Measurements from ENCODE around the gene PPP2R2B.

DNA sequence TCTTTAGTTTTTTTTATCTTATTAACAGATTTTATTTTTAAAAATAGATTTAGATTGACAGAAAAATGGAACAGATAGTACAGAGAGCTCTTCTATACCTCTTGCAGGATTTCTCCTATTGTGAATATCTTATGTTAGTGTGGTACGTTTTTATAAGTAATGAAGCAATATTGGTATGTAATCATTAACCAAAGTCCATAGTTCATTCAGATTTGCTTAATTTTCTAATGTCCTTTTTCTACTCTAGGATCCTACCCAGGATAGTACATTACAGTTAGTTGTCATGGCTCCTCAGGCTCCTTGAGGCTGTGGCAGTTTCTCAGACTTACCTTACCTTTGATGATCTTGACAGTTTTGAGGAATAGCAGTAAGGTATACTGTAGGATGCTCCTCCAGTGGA lies 30.4 kb downstream of the PPP2R2B start:
- TF ChIP-seq, protein P1, sequence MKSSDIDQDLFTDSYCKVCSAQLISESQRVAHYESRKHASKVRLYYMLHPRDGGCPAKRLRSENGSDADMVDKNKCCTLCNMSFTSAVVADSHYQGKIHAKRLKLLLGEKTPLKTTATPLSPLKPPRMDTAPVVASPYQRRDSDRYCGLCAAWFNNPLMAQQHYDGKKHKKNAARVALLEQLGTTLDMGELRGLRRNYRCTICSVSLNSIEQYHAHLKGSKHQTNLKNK (CRISPR knock-in tag; IDR thresholded peaks at IDR 0.05): no peak
- TF ChIP-seq, protein P2, sequence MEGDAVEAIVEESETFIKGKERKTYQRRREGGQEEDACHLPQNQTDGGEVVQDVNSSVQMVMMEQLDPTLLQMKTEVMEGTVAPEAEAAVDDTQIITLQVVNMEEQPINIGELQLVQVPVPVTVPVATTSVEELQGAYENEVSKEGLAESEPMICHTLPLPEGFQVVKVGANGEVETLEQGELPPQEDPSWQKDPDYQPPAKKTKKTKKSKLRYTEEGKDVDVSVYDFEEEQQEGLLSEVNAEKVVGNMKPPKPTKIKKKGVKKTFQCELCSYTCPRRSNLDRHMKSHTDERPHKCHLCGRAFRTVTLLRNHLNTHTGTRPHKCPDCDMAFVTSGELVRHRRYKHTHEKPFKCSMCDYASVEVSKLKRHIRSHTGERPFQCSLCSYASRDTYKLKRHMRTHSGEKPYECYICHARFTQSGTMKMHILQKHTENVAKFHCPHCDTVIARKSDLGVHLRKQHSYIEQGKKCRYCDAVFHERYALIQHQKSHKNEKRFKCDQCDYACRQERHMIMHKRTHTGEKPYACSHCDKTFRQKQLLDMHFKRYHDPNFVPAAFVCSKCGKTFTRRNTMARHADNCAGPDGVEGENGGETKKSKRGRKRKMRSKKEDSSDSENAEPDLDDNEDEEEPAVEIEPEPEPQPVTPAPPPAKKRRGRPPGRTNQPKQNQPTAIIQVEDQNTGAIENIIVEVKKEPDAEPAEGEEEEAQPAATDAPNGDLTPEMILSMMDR (IDR thresholded peaks at IDR 0.05): no peak
- TF ChIP-seq, protein P3, sequence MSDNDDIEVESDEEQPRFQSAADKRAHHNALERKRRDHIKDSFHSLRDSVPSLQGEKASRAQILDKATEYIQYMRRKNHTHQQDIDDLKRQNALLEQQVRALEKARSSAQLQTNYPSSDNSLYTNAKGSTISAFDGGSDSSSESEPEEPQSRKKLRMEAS (CRISPR knock-in tag; IDR thresholded peaks at IDR 0.05): no peak
- TF ChIP-seq, protein P4, sequence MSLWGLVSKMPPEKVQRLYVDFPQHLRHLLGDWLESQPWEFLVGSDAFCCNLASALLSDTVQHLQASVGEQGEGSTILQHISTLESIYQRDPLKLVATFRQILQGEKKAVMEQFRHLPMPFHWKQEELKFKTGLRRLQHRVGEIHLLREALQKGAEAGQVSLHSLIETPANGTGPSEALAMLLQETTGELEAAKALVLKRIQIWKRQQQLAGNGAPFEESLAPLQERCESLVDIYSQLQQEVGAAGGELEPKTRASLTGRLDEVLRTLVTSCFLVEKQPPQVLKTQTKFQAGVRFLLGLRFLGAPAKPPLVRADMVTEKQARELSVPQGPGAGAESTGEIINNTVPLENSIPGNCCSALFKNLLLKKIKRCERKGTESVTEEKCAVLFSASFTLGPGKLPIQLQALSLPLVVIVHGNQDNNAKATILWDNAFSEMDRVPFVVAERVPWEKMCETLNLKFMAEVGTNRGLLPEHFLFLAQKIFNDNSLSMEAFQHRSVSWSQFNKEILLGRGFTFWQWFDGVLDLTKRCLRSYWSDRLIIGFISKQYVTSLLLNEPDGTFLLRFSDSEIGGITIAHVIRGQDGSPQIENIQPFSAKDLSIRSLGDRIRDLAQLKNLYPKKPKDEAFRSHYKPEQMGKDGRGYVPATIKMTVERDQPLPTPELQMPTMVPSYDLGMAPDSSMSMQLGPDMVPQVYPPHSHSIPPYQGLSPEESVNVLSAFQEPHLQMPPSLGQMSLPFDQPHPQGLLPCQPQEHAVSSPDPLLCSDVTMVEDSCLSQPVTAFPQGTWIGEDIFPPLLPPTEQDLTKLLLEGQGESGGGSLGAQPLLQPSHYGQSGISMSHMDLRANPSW (CRISPR knock-in tag; conservative IDR thresholded peaks at IDR 0.05; ENCODE audit: low read depth): no peak
- TF ChIP-seq CREM (CRISPR knock-in tag; IDR thresholded peaks at IDR 0.05): no peak
- no peak for TF ChIP-seq TEAD4 (CRISPR knock-in tag; IDR thresholded peaks at IDR 0.05)
- TF ChIP-seq SP1 (CRISPR knock-in tag; conservative IDR thresholded peaks at IDR 0.05): no peak
